HG02870 (cell line): ENCODE data around the gene AHNAK.
A peak's percentile ranks its signal among the peaks of the same experiment; 100 is the strongest.
"Not testable (repeated sequence)": the region's sequence is repeated elsewhere in the genome, so short reads cannot be mapped to it uniquely, and the experiment has no call there.

ENCODE experiments used
- ATAC-seq: cut with Tn5 transposase; IDR thresholded peaks from one replicate; pipeline ENCODE4 v1.9.1; 2021; ENCODE audit warnings: mild to moderate bottlenecking, moderate library complexity; ENCODE audit not compliant: unreplicated experiment

Gene AHNAK

GRCh38 chr11:62572431-62572830, 25.8 kb upstream of the AHNAK start:
- no peak for ATAC-seq

DNA sequence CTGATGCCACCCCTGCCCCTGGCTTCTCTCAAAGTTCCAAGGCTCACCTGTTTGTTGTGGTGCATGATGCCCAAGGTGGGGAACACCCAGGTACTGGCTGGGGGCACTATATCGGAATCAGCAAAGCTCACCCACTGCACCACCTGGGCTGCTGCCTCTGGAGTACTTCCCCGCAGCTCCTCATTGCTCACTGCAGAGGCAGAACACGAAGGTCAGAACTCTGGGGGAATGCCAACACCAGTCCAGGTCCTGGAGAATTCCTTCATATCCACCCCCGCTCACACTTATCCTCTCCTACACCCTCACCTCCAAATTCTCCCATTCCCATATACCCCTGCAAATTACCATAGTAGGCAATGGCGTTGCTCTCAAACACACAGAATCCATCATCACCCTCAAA, 24.9 kb upstream of the AHNAK start:
- ATAC-seq, result not testable (repeated sequence)

DNA sequence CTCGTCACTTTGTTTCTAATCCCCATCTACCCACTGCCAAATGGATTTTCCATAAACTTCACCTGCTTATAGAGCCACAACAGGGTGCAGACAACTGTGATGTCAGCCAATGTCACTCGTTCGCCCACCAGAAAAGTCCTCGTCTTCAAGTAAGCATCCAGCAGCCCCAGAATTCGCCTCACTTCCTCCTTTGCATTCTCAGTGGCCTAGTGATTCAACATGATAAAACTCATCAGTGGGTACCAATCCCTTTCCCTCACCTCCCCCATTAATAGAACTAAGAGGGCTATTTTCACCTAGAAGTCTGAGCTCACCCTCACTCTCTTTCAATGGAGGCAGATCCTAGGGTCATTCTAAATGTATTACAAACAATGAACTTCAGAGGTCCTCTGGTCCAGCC, 24.3 kb upstream of the AHNAK start:
- ATAC-seq, result not testable (repeated sequence)

GRCh38 chr11:62569611-62570010, 23.0 kb upstream of the AHNAK start:
- no peak for ATAC-seq

DNA sequence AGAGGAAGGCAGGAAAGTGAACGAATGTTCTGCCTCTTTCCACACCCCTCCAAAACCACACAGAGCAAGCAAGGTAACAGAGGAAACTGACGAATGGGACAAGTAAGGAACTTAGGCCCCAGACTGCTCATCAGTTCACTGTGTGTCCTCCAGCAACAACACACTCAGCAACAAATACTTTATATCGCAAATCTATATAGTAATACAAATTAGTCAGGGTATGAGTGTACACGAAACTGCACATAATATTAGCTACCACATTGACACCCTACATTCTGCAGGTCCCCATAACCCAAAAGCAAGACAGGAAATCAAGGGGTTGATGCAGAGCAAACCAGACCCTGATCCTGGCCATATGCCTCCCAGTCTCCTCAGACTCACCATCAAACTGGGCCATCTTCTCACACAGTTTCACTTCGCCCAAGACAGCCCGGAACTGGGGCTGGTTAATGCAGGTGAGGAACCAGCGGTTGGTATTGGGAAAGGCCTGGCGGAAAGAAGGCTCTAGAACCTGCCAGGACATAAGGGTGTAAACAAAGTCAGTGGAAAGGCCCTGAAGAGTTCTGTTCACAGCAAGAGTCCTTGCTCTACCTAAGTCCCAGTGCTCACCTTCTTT, 20.5 kb upstream of the AHNAK start:
- no peak for ATAC-seq

DNA sequence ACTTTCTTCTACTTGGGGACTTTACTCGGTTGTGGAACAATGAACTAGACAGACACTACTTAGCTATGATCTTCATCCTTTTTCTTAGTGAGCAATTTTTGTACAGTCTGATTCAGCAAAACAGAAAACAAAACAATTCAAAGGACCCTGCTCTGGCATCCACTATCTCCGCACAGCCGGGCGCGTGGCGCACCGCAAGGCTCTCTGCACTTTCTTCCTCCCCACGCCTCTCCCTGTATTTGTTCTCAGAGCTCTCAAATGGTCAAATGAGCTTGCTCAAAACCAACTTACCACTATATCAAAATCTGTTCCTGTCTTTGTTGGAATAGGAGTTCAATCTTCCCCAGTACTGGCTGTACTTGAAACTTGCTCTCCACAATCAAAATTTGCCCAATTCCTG, 19.6 kb upstream of the AHNAK start:
- ATAC-seq, result no peak

DNA sequence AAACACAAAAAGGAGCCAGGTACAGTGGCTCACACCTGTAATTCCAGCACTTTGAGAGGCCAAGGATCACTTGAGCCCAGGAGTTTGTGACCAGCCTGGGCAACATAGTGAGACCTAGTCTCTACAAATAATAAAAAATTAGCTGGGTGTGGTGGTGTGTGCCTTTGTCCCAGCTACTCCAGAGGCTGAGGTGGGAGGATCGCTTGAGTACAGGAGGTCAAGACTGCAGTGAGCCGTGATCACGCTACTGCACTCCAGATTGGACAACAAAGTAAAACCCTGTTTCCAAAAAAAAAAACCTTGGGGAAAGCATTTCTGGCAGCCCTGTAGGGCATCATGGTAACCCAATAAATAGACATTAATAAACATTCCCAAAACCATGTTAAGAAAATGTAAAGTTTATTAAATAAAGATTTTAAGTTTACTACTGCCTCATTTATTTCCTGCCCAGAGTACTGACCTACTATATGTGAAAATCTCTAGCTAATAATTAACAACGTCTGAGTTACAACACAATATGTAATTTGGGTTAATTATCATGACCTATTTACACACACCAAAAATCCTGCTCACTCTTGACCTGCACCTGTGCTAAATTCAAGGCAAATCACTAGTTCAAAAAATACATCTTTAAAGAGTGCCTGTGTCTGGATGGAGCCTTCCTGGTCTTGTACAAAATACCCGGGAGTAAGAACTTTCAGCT, 18.6 kb upstream of the AHNAK start:
- ATAC-seq, result no peak

DNA sequence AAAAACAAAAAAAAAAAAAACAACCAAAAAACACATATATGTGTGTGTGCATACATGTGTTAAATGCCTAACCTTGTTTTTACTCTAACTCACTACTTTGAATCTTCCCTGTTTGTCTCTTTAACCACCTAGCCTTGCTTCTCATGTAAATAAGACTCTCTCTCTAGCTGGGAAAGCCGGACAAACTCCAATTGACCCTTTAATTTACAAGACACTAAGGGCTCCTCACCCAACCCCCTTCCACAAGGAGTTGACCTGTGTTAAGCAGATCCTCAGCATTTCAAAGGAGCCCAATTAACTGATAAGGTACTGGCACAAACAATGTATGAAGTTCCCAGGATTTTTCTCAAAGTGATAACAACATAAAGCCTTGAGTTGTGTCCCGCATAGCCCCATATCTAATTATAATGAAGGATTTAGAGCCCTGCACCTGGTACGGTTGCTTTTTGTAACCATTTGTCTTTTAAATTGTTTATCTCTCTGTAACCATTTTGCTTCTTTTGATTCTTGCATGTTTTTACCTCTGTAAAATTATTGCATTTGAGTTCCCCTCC, 15.1 kb upstream of the AHNAK start:
- not testable (repeated sequence) for ATAC-seq

- ATAC-seq, result no peak
Observed at GRCh38 chr11:62560566-62561103, 14.0 kb upstream of the AHNAK start.

DNA sequence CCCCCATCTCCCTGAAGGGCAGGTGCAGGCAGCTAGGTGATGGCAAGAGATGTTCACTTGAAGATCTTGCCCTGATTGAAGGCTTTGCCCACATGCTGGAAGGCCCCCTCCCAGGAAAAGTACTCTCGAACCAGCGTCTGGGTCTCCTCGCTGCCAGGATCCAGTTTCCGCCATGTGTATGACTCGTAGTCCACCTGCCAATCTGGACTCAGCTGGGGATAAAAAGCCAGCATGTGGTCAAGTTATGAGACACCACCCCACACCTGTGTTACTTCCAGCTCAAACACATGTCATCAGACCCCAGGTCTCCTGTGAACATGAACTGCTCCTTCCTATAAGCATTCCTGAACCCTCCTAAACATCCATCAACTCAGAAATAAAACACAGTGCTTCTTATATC, 13.0 kb upstream of the AHNAK start:
- not testable (repeated sequence) for ATAC-seq

- no peak for ATAC-seq
Observed at GRCh38 chr11:62559204-62559603, 12.6 kb upstream of the AHNAK start.

DNA sequence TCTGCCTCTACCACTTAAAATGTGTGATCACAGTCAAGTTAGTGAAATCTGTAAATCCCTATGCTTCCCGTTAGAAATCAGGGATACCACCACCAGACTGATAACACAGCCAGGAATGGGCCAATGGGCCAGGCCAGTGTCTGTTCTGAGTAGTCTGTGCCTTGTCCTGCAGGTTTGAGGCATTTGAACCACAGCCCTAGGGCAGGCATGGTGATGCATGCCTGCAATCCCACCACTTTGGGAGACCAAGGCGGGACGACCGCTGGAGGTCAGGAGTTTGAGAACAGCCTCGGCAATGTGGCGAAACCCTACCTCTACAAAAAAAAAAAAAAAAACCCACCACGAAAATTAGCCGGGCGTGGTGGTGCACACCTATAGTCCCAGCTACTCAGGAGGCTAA, 12.1 kb upstream of the AHNAK start:
- ATAC-seq, result no peak

DNA sequence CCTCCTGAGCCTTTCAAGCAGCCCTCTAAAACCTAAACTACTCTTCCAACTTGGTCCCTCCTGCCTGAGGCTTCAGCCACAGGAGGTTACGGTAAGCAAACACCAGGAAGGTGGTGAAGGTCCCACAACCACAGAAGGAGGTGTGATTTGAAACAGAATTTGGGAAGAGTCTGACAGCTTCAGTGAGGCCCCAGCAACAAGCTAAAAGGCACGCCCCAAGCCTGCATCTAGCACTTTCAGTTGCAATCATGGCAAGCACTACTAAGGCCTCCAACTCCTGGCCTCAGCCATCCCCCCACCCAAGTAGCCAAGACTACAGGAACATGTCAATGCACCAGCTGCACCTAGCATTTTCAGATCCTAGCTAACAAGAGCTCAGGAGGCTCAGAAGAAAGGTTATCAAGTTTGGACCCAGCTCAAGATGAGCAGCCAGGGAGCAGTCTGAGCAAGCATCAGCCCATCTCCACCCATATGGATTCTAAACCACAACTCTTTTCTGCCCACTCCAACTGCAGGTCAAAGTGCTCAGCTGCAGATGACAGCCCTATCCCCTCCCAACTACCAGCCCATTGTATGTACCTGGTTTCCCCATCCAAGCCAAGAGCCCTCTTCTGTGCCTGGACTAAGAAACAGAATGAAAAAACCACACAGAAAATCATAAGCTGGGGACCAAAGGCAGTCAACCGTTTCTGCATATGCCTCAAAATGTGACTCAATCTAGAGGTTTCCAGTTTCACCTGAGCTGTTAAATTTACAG, 10.4 kb upstream of the AHNAK start:
- ATAC-seq, result no peak

- peak; percentile 34 for ATAC-seq
Observed at GRCh38 chr11:62556108-62556874, 9.7 kb upstream of the AHNAK start.

DNA sequence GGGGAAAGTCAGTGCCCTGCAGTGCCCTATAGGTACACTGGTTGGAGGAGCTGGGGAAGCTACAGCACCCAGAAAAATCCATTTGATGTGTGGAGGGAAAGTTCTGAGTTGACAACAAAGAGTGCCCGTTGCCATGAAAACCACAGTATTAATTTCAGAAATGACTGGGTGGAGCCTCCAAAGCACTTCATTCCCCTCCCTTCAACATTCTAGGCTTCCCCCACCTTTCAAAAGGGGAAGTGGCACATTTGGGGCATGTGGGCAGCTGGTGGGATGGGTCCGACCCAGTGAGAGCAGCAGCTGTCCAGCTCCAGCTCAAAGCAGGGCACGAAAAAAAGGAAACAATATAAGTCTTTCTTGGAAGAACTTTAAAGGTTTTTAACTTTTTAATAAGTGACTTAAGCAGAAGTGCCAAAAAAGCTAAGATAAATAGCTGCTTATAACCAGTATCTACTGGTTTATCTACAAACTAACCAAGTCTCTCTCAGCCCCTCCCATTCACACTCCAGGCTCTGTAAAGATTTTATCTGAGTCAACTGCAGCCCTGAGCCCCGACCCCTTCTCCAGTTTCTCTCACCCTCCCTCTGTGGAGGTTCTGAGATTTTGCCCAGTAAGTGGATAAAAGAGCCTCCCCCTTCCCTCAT, 9.0 kb upstream of the AHNAK start:
- ATAC-seq, result no peak

DNA sequence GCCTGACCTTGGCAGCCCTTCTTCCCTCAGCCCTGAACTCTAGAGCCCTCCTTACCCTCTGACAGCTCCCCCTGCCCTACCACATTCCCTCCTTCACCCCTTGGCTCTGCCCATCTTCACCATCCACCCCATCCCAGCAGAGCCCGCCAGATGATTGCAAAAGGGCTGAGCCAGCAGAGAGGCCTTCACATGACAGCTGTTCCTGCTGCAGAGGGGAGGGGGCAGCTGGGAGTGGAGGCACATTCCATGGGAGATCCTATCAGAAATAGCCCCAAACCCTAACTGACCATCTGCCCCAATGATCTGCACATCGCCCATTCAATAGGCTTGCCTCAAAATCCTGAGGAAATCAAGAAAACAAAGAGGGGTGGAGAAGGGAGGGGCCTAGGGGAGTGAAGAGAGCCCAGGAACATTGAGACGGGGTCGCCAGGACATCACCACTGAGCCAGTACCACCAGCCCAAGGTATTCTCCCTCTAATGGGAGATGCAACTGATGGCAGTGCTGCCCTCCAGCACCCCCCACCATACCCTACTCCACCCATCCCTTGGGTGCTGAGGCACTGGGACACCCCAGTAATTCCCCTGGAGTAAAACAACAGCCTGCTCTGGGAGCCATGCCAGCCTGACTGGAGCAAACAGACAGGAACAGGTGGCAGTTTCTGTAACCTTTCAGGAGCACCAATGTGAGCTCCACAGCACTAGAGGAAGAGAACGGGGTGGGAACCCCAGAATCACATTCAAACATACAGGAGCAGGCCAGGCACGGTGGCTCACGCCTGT, 8.0 kb upstream of the AHNAK start:
- no peak for ATAC-seq

DNA sequence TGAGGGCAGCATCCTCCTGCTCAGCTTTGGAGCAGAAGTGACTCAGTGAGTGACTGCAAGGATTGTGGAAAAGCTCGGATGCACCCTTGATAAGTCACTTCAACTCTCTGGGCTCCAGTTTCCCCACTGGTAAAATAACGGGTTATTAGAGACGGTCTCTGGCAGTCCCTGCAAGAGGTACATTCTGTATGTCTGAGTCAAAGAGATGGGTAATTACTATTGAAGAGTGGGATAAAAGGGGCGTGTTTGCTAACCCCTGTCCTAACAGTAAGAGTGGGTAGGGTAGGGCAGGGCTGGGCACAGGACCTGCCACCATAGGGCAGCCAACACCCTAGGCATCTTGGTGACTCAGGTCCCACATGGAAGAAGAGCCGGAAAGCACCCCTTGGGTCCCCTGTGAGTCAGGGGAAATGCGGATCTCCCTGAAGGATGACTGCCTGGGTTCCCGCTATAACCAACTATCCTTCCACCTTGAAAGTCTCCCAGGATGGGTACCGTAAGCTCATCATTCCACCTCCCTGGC, 7.3 kb upstream of the AHNAK start:
- ATAC-seq, result no peak

- ATAC-seq, result no peak
Observed at GRCh38 chr11:62553080-62553838, 6.7 kb upstream of the AHNAK start.
